Mucosa of stomach (tissue), 1 donor: Measurements from ENCODE around the gene ACADM.
"Not testable (repeated sequence)": the region's sequence is repeated elsewhere in the genome, so short reads cannot be mapped to it uniquely, and the experiment has no call there.

Experiments
- H3K27me3 ChIP-seq: one replicate; pipeline ENCODE4 v1.7.0; 2013; ENCODE audit warnings: mild to moderate bottlenecking, low read length; ENCODE audit not compliant: control insufficient read depth, insufficient read depth
- H3K36me3 ChIP-seq: one replicate; pipeline ENCODE4 v1.7.0; 2013; ENCODE audit warnings: low read length; ENCODE audit not compliant: control insufficient read depth, insufficient read depth
- H3K4me1 ChIP-seq: one replicate; pipeline ENCODE4 v1.7.0; 2013; ENCODE audit warnings: mild to moderate bottlenecking, low read length; ENCODE audit not compliant: control insufficient read depth, insufficient read depth
- H3K4me3 ChIP-seq: one replicate; pipeline ENCODE4 v1.7.0; 2013; ENCODE audit warnings: low read length
- H3K9ac ChIP-seq: one replicate; pipeline ENCODE4 v1.7.0; 2013; ENCODE audit warnings: mild to moderate bottlenecking, low read length, moderate library complexity
- H3K9me3 ChIP-seq: one replicate; pipeline ENCODE4 v1.7.0; 2013; ENCODE audit warnings: mild to moderate bottlenecking, low read length, moderate library complexity; ENCODE audit not compliant: control insufficient read depth
- donor health status: Pancreatic carcinoma.

ACADM gene

DNA sequence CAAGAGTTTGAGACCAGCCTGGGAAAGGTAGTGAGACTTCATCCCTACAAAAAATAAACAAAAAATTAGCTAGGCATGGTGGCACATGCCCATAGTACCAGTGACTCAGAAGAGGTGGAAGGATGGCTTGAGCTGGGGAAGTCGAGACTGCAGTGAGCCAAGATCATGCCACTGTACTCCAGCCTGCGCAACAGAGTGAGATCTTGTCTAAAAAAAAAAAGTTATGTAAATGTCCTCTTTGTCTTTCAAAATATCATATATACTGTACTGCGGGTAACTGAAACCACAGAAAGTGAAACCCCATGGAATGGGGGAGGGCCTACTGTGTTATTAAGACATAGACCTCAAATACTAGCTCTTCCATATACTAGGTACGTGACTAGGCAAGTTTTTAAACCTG, 20.8 kb downstream of the ACADM start:
- no peak overlapping the region for H3K9ac ChIP-seq
- H3K27me3 ChIP-seq: no peaks in the 10 kb centered on the region
- H3K4me1 ChIP-seq: no peaks in the 10 kb centered on the region
- no peaks in the 10 kb centered on the region for H3K9me3 ChIP-seq
- H3K36me3 ChIP-seq: no peaks in the 10 kb centered on the region
- no peak overlapping the region for H3K4me3 ChIP-seq

- not testable (repeated sequence) for H3K27me3 ChIP-seq, H3K9me3 ChIP-seq, H3K4me1 ChIP-seq, H3K9ac ChIP-seq, H3K4me3 ChIP-seq, H3K36me3 ChIP-seq
Observed at GRCh38 chr1:75757210-75757609, 32.7 kb downstream of the ACADM start.

- not testable (repeated sequence) for H3K9ac ChIP-seq, H3K36me3 ChIP-seq, H3K4me3 ChIP-seq, H3K27me3 ChIP-seq, H3K9me3 ChIP-seq, H3K4me1 ChIP-seq
Observed at GRCh38 chr1:75758543-75758942, 34.0 kb downstream of the ACADM start.

GRCh38 chr1:75764057-75764655, 39.6 kb downstream of the ACADM start:
- Histone ChIP-seq H3K27me3 (no peaks in the 10 kb centered on the region), H3K4me3 (no peak overlapping the region), H3K4me1 (no peaks in the 10 kb centered on the region), H3K36me3 (no peaks in the 10 kb centered on the region), H3K9me3 (no peaks in the 10 kb centered on the region), H3K9ac (no peak overlapping the region)

DNA sequence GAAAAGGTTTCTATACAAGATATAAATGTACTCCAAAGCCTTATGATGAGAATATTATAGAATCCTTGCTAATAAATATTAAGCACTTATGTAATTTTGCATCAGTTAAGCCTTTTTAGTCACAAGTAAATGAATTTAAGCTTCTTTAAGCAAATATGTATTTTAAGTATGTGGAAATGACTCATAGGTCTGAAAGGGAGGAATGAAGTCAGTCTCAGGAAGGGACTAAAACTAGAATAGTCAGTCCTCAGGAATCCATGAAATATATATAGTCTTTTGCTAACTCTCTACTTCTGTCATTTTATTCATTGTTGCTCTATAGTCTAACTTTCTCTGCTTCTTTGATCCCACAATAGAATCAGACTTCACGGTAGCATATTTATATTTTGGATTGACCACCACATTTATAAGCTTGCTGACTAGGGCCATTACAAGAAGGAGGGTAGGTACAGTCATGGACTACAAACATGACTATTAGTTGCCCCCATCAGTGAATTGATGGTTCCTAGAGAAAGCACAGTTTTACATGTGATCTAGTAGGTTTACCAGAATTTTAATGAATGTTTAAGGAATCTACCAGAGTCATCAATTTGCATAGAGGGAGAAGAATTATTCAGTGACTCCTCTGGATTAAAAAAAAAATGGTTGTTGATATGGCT, 41.3 kb downstream of the ACADM start:
- no peaks in the 10 kb centered on the region for H3K4me1 ChIP-seq
- H3K27me3 ChIP-seq: no peaks in the 10 kb centered on the region
- no peaks in the 10 kb centered on the region for H3K9me3 ChIP-seq
- no peaks in the 10 kb centered on the region for H3K36me3 ChIP-seq
- H3K4me3 ChIP-seq: no peak overlapping the region
- H3K9ac ChIP-seq: no peak overlapping the region

DNA sequence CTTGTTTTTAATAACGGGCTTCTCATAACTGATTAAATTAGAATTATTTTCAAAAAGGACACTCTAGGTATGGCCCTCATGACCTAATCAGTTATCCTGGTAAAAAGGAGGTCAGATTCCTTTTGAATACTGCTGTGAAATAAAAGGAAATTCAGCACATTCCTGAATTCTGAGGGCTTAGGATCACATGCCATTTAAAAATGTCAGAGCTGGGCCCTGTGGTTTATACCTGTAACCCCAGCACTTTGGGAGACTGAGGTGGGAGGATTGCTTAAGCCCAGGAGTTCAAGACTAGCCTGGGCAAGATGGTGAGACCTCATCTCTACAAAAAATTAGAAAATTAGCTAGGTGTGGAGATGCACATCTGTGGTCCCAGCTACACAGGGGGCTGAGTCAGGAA, 43.5 kb downstream of the ACADM start:
- H3K9ac ChIP-seq: no peak overlapping the region
- H3K4me3 ChIP-seq: no peak overlapping the region
- H3K4me1 ChIP-seq: no peaks in the 10 kb centered on the region
- no peaks in the 10 kb centered on the region for H3K36me3 ChIP-seq
- H3K27me3 ChIP-seq: no peaks in the 10 kb centered on the region
- no peaks in the 10 kb centered on the region for H3K9me3 ChIP-seq

GRCh38 chr1:75770761-75771160, 46.3 kb downstream of the ACADM start:
- H3K27me3 ChIP-seq: no peaks in the 10 kb centered on the region
- H3K4me3 ChIP-seq: no peak overlapping the region
- H3K9ac ChIP-seq: no peak overlapping the region
- no peaks in the 10 kb centered on the region for H3K9me3 ChIP-seq
- no peaks in the 10 kb centered on the region for H3K36me3 ChIP-seq
- no peaks in the 10 kb centered on the region for H3K4me1 ChIP-seq

DNA sequence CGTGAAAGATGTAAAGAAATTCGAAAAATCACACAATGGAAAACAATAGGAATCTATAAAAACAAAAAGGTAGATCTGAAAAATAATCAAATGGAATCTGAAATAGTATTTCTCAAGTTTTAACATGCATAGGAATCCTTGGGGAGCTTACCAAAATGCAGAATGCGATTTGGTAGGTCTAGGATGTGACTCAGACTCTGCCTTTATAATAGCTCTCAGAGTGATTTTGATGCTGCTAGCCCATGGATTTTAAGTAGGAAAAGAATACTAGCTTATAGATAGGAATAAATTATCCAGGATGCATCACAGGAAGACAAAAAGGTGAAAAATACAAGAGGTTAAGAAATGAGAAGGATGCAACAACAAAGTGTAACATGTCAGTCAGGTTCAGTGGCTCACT, 47.5 kb downstream of the ACADM start:
- Histone ChIP-seq H3K27me3 (no peaks in the 10 kb centered on the region), H3K4me3 (no peak overlapping the region), H3K36me3 (no peaks in the 10 kb centered on the region), H3K9me3 (no peaks in the 10 kb centered on the region), H3K9ac (no peak overlapping the region), H3K4me1 (no peaks in the 10 kb centered on the region)

DNA sequence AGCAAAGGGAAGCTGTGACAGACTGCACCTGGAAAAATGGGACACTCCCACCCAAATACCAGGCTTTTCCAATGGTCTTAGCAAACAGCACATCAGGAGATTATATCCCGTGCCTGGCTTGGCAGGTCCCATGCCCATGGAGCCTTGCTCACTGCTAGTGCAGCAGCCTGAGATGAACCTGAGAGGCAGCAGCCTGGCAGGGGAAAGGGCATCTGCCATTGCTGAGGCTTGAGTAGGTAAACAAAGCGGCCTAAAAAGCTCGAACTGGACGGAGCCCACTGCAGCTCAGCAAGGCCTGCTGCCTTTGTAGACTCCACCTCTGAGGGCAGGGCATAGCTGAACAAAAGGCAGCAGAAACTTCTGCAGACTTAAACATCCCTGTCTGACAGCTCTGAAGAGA, 53.3 kb downstream of the ACADM start:
- not testable (repeated sequence) for H3K27me3 ChIP-seq, H3K9me3 ChIP-seq, H3K36me3 ChIP-seq, H3K9ac ChIP-seq, H3K4me1 ChIP-seq, H3K4me3 ChIP-seq

GRCh38 chr1:75778694-75779093, 54.2 kb downstream of the ACADM start:
- H3K9ac ChIP-seq, H3K9me3 ChIP-seq, H3K4me1 ChIP-seq, H3K4me3 ChIP-seq, H3K27me3 ChIP-seq, H3K36me3 ChIP-seq: not testable (repeated sequence)

- not testable (repeated sequence) for H3K4me1 ChIP-seq, H3K27me3 ChIP-seq, H3K9me3 ChIP-seq, H3K4me3 ChIP-seq, H3K9ac ChIP-seq, H3K36me3 ChIP-seq
Observed at GRCh38 chr1:75780183-75780582, 55.7 kb downstream of the ACADM start.

DNA sequence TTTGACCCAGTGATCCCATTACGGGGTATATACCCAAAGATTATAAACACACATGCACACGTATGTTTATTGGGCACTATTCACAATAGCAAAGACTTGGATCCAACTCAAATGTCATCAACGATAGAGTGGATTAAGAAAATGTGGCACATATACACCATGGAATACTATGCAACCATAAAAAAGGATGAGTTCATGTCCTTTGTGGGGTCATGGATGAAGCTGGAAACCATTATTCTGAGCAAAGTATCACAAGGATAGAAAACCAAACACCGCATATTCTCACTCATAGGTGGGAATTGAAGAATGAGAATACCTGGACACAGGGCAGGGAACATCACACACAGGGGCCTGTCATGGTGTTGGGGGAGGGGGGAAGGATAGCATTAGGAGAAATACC, 59.4 kb downstream of the ACADM start:
- H3K36me3 ChIP-seq, H3K27me3 ChIP-seq, H3K9ac ChIP-seq, H3K9me3 ChIP-seq, H3K4me1 ChIP-seq, H3K4me3 ChIP-seq: not testable (repeated sequence)
